Vagina (tissue), 2 donors: ENCODE results near the gene GAL3ST3. TPM values are rescaled to one million over a fixed set of nuclear protein-coding genes. Genes with fewer than 3 reads are reported as not detected.

Source experiments
- DNase-seq, 2 donors: peaks; one replicate each; pipeline ENCODE4 v3.0.0-alpha.2; 2017; ENCODE audit errors: extremely low spot score in 2 of 2
- H3K27ac ChIP-seq: fragments of 200-600 bp; sonication (generic); one replicate; pipeline ENCODE4 v1.5.1; 2019
- H3K27me3 ChIP-seq: fragments of 200-600 bp; sonication (generic); one replicate; pipeline ENCODE4 v1.5.1; 2019
- H3K36me3 ChIP-seq, 2 donors: fragments of 200-600 bp; sonication (generic); one replicate each; pipeline ENCODE4 v1.5.1; 2017 to 2019
- H3K4me1 ChIP-seq: fragments of 200-600 bp; sonication (generic); one replicate; pipeline ENCODE4 v1.5.1; 2019
- H3K4me3 ChIP-seq, 2 donors: fragments of 200-600 bp; sonication (generic); 1 replicate in 1 of 2; 2 replicates in 1 of 2; pipeline ENCODE4 v1.5.1; 2016 to 2019
- H3K9me3 ChIP-seq: fragments of 200-600 bp; sonication (generic); one replicate; pipeline ENCODE4 v1.5.1; 2019
- POLR2A ChIP-seq, 2 donors: fragments of 450-650 bp; IDR thresholded peaks; one replicate each; pipeline ENCODE4 v1.6.1; 2017; ENCODE audit warnings: antibody characterized with exemption in 2 of 2, mild to moderate bottlenecking in 2 of 2, moderate library complexity in 2 of 2
- POLR2AphosphoS5 ChIP-seq, 2 donors: sonication (generic); formaldehyde crosslinking; IDR thresholded peaks; one replicate each; pipeline ENCODE4 v1.9.0; 2017; ENCODE audit warnings: antibody characterized with exemption in 2 of 2, mild to moderate bottlenecking in 2 of 2, low read depth in 1 of 2; ENCODE audit not compliant: insufficient read depth in 1 of 2
- intact Hi-C: fragments of 100-400 bp; cut with DNase I; formaldehyde crosslinking; loops from one replicate; pipeline ENCODE4 v1.15.1; 2023
- total RNA-seq: library from RNA; depleted of rRNA; stranded (reverse); fragments of >200 nt; gene quantifications from one replicate; pipeline ENCODE4 v1.2.3, GENCODE V29; 2016
- TF ChIP-seq, protein P1 (sequence below), 3 experiments: fragments of 450-650 bp in 2 of 3; fragments of 200-600 bp in 1 of 3; sonication (generic) in 1 of 3; IDR thresholded peaks; one replicate each; pipeline ENCODE4 v1.5.1; 2017 to 2019; ENCODE audit warnings: antibody characterized with exemption in 3 of 3, mild to moderate bottlenecking in 2 of 3, moderate library complexity in 2 of 3

Gene GAL3ST3
- total RNA-seq, 1 donor from 2014 or later = not detected

DNA sequence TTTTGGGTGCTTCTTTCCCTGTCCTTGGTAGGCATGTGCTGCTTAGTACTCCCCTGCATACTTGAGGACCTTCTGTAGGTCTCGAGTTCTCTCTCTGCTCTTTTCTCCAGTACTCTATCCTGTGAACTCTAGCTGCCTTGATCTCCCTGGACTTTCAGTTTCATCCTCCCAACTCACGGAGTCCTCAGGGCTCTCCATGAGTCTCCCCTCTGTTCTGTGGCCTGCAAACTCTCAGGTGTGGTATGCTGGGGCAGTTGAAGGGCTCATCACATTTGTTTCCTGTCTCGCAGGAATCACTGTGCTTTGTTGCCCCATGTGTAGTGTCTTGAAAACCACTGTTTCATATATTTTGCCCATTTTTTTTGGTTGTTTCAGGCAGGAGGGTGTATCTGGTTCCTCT is 17.8 kb upstream of the GAL3ST3 start:
- DNase-seq = no peak
- no peak overlapping the region for H3K27ac ChIP-seq

DNA sequence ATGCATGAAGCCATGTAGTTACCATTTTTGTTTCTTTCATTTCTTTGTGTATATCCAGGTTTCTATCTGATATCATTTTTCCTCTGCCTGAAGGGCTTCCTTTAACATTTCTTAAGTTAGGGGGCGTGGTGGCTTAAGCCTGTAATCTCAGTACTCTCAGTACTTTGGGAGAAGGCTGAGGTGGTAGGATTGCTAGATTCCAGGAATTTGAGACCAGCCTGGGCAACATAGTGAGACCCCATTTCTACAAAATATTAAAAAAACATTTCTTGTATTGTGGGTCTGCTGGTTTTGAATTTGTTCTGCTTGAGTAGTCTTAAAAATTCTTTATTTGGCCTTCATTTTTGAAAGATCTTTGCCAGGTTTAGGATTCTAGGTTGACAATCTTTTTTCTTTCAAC is 15.6 kb upstream of the GAL3ST3 start:
- Histone ChIP-seq H3K27me3 (no peaks in the 10 kb centered on the region), H3K4me1 (peaks cover 18% of the 10 kb centered on the region), H3K36me3 (peaks cover 3 to 87% of the 10 kb centered on the region in 2 donors), H3K9me3 (no peaks in the 10 kb centered on the region), H3K4me3 (no peak overlapping the region), H3K27ac (no peak overlapping the region)
- intact Hi-C loops = no loop called here
- DNase-seq = no peak
- TF ChIP-seq POLR2AphosphoS5 (IDR thresholded peaks at IDR 0.05; ENCODE audit: insufficient read depth in 1 of 2, low read depth in 1 of 2) (no peak), POLR2A (IDR thresholded peaks at IDR 0.05) (no peak)
- TF ChIP-seq, protein P1, sequence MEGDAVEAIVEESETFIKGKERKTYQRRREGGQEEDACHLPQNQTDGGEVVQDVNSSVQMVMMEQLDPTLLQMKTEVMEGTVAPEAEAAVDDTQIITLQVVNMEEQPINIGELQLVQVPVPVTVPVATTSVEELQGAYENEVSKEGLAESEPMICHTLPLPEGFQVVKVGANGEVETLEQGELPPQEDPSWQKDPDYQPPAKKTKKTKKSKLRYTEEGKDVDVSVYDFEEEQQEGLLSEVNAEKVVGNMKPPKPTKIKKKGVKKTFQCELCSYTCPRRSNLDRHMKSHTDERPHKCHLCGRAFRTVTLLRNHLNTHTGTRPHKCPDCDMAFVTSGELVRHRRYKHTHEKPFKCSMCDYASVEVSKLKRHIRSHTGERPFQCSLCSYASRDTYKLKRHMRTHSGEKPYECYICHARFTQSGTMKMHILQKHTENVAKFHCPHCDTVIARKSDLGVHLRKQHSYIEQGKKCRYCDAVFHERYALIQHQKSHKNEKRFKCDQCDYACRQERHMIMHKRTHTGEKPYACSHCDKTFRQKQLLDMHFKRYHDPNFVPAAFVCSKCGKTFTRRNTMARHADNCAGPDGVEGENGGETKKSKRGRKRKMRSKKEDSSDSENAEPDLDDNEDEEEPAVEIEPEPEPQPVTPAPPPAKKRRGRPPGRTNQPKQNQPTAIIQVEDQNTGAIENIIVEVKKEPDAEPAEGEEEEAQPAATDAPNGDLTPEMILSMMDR (IDR thresholded peaks at IDR 0.05) = no peak

More for the DNA sequence above, 17.8 kb upstream of the GAL3ST3 start:
- Histone ChIP-seq H3K4me3 (no peak overlapping the region), H3K27me3 (no peaks in the 10 kb centered on the region), H3K4me1 (peaks cover 27% of the 10 kb centered on the region), H3K36me3 (peaks cover 0 to 65% of the 10 kb centered on the region in 2 donors), H3K9me3 (no peaks in the 10 kb centered on the region)
- TF ChIP-seq POLR2A (IDR thresholded peaks at IDR 0.05) (no peak), POLR2AphosphoS5 (IDR thresholded peaks at IDR 0.05; ENCODE audit: insufficient read depth in 1 of 2, low read depth in 1 of 2) (no peak)
- TF ChIP-seq, protein P1 (IDR thresholded peaks at IDR 0.05) = no peak
- intact Hi-C loops = no loop called here

DNA sequence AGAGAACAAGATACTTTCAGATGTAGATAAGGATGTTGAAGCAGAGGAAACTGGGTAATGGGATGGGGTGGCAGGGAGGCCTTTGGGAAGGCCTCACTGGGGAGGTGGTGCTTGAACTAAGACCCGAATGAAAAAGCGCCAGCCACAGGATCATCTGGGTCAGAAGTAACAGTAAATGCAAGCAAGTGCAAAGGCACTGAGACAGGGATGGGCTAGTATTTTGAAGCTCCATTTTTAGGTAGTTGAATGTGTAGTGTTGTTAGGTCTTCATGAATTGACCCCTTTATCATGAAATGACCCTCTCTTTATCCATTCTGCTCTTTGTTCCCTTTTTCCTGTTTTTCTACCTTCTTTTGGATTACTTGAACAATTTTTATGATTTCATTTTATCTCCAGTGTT is 14.9 kb upstream of the GAL3ST3 start:
- H3K36me3 ChIP-seq = peaks cover 6 to 94% of the 10 kb centered on the region in 2 donors
- H3K4me1 ChIP-seq = peaks cover 12% of the 10 kb centered on the region
- no peaks in the 10 kb centered on the region for H3K27me3 ChIP-seq
- H3K27ac ChIP-seq = no peak overlapping the region
- no peak for DNase-seq
- intact Hi-C loops = no loop called here
- TF ChIP-seq POLR2A (IDR thresholded peaks at IDR 0.05) = no peak
- TF ChIP-seq POLR2AphosphoS5 (IDR thresholded peaks at IDR 0.05; ENCODE audit: insufficient read depth in 1 of 2, low read depth in 1 of 2) = no peak
- TF ChIP-seq, protein P1 (IDR thresholded peaks at IDR 0.05) = no peak
- no peaks in the 10 kb centered on the region for H3K9me3 ChIP-seq
- no peak overlapping the region for H3K4me3 ChIP-seq

DNA sequence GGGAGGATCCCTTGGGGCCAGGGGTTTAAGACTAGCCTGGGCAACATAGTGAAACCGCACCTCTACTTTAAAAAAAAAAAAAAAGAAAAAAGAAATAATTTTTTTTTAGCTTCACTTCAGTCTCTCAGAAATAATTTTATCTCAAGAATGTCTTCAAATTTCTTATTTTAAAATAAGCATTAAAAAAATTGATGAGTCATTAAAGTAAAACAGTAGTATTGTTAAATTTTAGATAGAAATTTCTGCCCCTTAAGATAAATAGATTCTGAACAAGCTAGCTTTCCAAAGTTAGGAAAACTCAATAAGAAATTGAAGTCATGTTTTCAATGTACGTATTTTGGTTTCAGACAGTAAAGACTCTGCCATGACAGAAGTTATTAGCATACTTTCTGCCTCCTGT is 13.4 kb upstream of the GAL3ST3 start:
- intact Hi-C loops = no loop called here
- no peaks in the 10 kb centered on the region for H3K4me1 ChIP-seq

DNA sequence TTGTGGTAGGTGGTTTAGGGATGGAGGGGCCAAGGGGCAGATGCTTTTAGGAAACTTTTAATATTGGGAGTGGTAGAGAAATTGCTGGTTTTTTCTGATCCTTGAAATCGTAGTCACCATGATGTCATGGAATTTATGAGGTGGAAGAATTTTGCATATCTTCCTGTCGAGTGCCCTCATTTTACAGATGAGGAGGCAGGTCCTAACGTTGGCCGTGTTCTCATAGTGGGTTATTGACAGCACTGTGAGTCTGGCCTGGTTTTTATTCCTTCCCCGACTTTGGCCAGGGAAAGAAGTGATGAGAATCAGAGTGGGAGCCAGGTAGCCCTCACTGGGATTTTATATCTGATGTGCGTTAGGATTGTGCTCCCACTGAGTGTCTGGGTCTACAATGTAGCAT is 12.3 kb upstream of the GAL3ST3 start:
- intact Hi-C loops = no loop called here

More for the DNA sequence above, 13.4 kb upstream of the GAL3ST3 start:
- Histone ChIP-seq H3K27me3 (no peaks in the 10 kb centered on the region), H3K9me3 (no peaks in the 10 kb centered on the region), H3K27ac (no peak overlapping the region), H3K36me3 (peaks cover 6 to 100% of the 10 kb centered on the region in 2 donors), H3K4me3 (no peak overlapping the region)
- no peak for DNase-seq
- no peak for TF ChIP-seq POLR2AphosphoS5 (IDR thresholded peaks at IDR 0.05; ENCODE audit: insufficient read depth in 1 of 2, low read depth in 1 of 2)
- TF ChIP-seq, protein P1 (IDR thresholded peaks at IDR 0.05) = no peak
- TF ChIP-seq POLR2A (IDR thresholded peaks at IDR 0.05) = no peak

More for the DNA sequence above, 12.3 kb upstream of the GAL3ST3 start:
- Histone ChIP-seq H3K36me3 (peaks cover 6 to 100% of the 10 kb centered on the region in 2 donors), H3K9me3 (no peaks in the 10 kb centered on the region), H3K4me3 (no peak overlapping the region), H3K27ac (no peak overlapping the region), H3K4me1 (no peaks in the 10 kb centered on the region), H3K27me3 (no peaks in the 10 kb centered on the region)
- TF ChIP-seq POLR2AphosphoS5 (IDR thresholded peaks at IDR 0.05; ENCODE audit: insufficient read depth in 1 of 2, low read depth in 1 of 2) = no peak
- TF ChIP-seq POLR2A (IDR thresholded peaks at IDR 0.05) = no peak
- TF ChIP-seq, protein P1 (IDR thresholded peaks at IDR 0.05) = no peak
- no peak for DNase-seq
